Mesothelial cell of epicardium (in vitro differentiated cells): ENCODE results near the gene TMEM98. TPM values are rescaled to one million over a fixed set of nuclear protein-coding genes. Genes with fewer than 3 reads are reported as not detected.
"Not testable (repeated sequence)": the region's sequence is repeated elsewhere in the genome, so short reads cannot be mapped to it uniquely, and the experiment has no call there.

Experiments
- DNase-seq, 2 experiments: peaks; one replicate each; pipeline ENCODE4 v3.0.0; 2021; ENCODE audit warnings: low spot score in 2 of 2; ENCODE audit not compliant: unreplicated experiment in 2 of 2
- H3K27ac Mint-ChIP-seq: 2 replicates; pipeline ENCODE4 v1.8.0; 2021; ENCODE audit warnings: mixed read lengths
- H3K27me3 Mint-ChIP-seq: 2 replicates; pipeline ENCODE4 v1.8.0; 2021; ENCODE audit warnings: low read depth, mixed read lengths
- H3K36me3 Mint-ChIP-seq: 2 replicates; pipeline ENCODE4 v1.8.0; 2021; ENCODE audit warnings: mixed read lengths
- H3K4me1 Mint-ChIP-seq: 2 replicates; pipeline ENCODE4 v1.8.0; 2021; ENCODE audit warnings: mixed read lengths
- H3K4me3 Mint-ChIP-seq: 2 replicates; pipeline ENCODE4 v1.8.0; 2021; ENCODE audit warnings: mild to moderate bottlenecking, moderate library complexity, mixed read lengths
- H3K9me3 Mint-ChIP-seq: 2 replicates; pipeline ENCODE4 v1.8.0; 2021; ENCODE audit warnings: mixed read lengths
- total RNA-seq: library from RNA; stranded (reverse); gene quantifications from 3 replicates; pipeline ENCODE4 v1.2.1, GENCODE V29; 2021
- TF ChIP-seq, protein P1 (sequence below): fragments of 200-600 bp; sonication (generic); IDR thresholded peaks from one replicate; pipeline ENCODE4 v1.5.0; 2021; ENCODE audit warnings: antibody characterized with exemption; ENCODE audit not compliant: unreplicated experiment

Gene TMEM98
- total RNA-seq, 1 donor from 2014 or later, result 205 TPM

DNA sequence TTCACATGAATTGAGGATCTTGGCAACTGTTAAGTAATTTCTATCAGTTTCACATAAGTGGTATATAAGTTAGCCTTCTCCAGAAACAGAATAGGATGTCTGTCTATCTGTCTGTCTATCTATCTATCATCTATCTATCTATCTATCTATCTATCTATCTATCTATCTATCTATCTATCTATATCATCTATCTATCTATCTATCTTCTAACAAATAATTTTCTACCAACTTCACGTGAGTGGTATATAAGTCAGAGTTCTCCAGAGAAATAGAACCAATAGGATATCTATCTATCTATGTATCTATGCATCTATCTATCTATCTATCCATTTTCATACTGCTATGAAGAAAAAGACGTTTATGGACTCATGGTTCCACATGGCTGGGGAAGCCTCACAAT lies 52.3 kb downstream of the TMEM98 start:
- no peak overlapping the region for H3K4me3 Mint-ChIP-seq
- H3K36me3 Mint-ChIP-seq, result no peaks in the 10 kb centered on the region
- DNase-seq, result no peak
- no peak overlapping the region for H3K27ac Mint-ChIP-seq
- H3K9me3 Mint-ChIP-seq, result peaks cover 15% of the 10 kb centered on the region
- peaks cover 9% of the 10 kb centered on the region for H3K27me3 Mint-ChIP-seq
- H3K4me1 Mint-ChIP-seq, result no peaks in the 10 kb centered on the region
- TF ChIP-seq, protein P1, sequence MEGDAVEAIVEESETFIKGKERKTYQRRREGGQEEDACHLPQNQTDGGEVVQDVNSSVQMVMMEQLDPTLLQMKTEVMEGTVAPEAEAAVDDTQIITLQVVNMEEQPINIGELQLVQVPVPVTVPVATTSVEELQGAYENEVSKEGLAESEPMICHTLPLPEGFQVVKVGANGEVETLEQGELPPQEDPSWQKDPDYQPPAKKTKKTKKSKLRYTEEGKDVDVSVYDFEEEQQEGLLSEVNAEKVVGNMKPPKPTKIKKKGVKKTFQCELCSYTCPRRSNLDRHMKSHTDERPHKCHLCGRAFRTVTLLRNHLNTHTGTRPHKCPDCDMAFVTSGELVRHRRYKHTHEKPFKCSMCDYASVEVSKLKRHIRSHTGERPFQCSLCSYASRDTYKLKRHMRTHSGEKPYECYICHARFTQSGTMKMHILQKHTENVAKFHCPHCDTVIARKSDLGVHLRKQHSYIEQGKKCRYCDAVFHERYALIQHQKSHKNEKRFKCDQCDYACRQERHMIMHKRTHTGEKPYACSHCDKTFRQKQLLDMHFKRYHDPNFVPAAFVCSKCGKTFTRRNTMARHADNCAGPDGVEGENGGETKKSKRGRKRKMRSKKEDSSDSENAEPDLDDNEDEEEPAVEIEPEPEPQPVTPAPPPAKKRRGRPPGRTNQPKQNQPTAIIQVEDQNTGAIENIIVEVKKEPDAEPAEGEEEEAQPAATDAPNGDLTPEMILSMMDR, result no peak

DNA sequence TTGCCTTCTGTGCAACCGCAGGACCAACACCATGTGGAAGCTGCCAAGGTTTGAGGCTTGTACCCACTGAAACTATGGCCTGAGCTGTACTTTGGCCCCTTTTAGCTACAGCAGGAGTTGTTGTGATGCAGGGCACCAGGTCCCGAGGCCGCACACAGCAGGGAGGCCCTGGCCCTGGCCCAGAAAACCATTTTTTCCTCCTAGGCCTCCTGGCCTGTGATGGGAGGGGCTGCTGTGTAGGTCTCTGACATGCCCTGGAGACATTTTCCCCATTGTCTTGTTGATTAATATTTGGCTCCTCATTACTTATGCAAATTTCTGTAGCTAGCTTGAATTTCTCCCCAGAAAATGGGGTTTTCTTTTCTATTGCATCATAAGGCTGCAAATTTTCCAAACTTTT lies 53.7 kb downstream of the TMEM98 start:
- H3K4me1 Mint-ChIP-seq, DNase-seq, H3K27me3 Mint-ChIP-seq, H3K36me3 Mint-ChIP-seq, H3K4me3 Mint-ChIP-seq, H3K27ac Mint-ChIP-seq: not testable (repeated sequence)
- H3K9me3 Mint-ChIP-seq, result peaks cover 15% of the 10 kb centered on the region

DNA sequence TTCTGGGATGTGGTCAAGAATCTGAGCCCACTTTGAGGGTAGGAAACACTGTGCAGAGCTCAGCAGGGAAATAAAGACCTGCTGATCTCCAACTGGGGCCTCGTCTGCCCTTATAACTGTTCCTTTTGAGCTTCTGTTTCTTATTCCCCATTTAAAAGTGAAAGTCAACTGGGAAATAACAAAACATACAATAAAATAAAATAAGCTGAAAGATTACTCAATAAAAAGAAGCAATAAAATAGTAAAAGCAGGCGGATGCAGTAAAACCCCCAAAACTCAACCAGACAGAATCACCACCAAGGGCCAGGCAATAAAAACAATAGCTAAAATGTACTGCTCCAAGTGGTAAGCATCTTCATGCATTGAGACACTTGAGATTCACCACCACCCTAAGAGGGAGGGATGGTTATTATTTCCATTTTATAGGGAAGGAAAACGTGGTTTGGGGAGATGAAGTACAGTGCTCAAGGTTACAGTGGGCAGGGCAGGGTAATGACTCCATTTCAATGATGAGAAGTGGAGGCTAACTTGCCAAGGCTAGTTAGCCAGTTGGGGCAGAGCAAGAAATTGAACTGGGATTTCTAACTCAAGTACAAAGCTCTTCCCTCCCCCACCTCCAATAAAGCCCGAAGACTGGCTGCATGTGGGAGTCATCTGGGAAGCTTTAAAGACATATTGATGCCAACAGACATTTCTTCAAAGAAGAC lies 57.2 kb downstream of the TMEM98 start:
- Mint-ChIP-seq H3K36me3 (no peaks in the 10 kb centered on the region), H3K27ac (no peak overlapping the region), H3K4me1 (no peaks in the 10 kb centered on the region), H3K4me3 (no peak overlapping the region), H3K27me3 (peaks cover 10% of the 10 kb centered on the region), H3K9me3 (peaks cover 34% of the 10 kb centered on the region)
- TF ChIP-seq, protein P1, result no peak
- DNase-seq, result no peak

DNA sequence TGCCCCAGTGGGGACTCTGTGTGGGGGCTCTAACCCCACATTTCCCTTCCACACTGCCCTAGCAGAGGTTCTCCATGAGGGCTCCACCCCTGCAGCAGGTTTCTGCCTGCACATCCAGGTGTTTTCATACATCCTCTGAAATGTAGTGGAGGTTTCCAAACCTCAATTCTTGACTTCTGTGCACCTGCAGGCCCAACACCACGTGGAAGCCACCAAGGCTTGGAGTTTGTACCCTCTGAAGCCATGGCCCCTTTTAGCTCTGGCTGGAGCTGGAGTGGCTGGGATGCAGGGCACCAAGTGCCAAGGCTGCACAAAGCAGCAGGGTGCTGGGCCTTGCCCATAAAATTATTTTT lies 59.5 kb downstream of the TMEM98 start:
- H3K9me3 Mint-ChIP-seq, result peaks cover 22% of the 10 kb centered on the region
- H3K27ac Mint-ChIP-seq, DNase-seq, H3K4me1 Mint-ChIP-seq, H3K36me3 Mint-ChIP-seq, H3K4me3 Mint-ChIP-seq: not testable (repeated sequence)
- peaks cover 19% of the 10 kb centered on the region for H3K27me3 Mint-ChIP-seq

DNA sequence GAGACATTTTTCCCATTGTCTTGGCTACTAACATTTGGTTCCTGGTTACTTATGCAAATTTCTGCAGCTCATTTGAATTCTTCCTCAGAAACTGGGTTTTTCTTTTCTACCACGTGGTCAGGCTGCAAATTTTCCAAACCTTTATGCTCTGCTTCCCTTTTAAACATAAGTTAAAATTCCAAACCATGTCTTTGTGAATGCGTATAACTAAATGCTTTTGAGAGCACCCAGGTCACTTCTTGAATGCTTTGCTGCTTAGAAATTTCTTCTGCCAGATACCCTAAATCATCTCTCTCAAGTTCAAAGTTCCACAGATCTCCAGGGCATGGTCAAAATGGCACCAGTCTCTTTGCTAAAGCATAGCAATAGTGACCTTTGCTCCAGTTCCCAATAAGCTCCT lies 59.9 kb downstream of the TMEM98 start:
- H3K27me3 Mint-ChIP-seq, result peaks cover 19% of the 10 kb centered on the region
- not testable (repeated sequence) for H3K27ac Mint-ChIP-seq, H3K36me3 Mint-ChIP-seq, DNase-seq, H3K4me1 Mint-ChIP-seq, H3K4me3 Mint-ChIP-seq
- H3K9me3 Mint-ChIP-seq, result peaks cover 18% of the 10 kb centered on the region

DNA sequence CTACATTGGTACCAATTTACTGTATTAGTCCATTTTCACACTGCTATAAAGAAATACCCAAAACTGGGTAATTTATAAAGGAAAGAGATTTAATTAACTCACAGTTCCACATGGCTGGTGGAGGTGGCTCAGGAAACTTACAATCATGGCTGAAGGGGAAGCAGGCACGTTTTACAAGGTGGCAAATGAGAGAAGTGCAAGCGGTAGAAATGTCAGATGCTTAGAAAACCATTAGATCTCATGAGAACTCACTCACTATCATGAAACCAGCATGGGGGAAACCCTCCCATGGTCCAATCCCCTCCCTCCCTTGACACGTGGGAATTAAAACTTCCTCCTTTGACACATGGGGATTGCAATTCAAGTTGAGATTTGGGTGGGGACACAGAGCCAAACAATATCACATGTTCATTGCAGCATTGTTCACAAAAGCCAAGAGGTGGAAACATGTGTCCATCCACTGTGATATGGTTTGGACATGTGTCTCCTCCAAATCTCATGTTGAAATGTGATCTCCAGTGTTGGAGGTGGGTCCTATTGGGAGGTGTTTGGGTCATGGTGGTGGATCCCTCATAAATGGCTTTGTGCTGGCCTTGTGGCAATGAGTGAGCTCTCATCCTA lies 60.6 kb downstream of the TMEM98 start:
- peaks cover 18% of the 10 kb centered on the region for H3K9me3 Mint-ChIP-seq
- no peaks in the 10 kb centered on the region for H3K36me3 Mint-ChIP-seq
- TF ChIP-seq, protein P1, result no peak
- peaks cover 19% of the 10 kb centered on the region for H3K27me3 Mint-ChIP-seq
- H3K4me3 Mint-ChIP-seq, result no peak overlapping the region
- no peaks in the 10 kb centered on the region for H3K4me1 Mint-ChIP-seq
- H3K27ac Mint-ChIP-seq, result no peak overlapping the region
- no peak for DNase-seq

DNA sequence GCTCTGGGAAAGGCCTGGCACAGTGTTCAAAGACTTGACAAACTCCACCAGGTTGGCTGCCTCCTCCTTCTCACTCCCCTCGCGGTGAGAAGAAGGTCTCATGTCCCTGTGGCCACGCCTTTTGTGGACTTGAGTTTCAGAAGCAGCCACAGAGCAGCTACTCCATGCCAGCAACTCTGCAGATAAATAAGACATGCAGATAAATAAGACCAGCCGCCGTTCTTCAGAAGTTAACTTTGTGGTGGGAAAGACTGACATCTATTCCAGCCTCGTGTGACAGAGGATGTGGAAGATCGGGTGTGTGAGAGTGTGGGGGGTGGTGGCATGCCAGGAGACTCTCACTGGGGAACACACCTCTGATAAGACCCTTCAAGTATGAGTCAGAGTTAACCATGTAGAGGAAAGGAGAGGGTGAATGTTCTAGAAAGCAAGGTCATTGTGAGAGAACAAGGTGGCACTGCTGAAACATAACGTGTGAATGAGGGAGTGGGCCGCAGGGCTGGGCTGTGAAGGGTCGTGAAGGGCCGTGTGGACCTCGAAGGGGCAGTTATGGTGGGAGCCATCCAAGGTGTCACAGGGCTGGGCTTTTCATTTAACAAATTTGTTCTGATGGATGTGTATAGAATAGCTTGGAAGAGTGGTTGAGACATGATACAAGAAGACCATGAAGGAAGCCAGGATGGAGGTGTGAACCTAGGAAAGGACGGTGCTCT lies 64.5 kb downstream of the TMEM98 start:
- Mint-ChIP-seq H3K27me3 (peaks cover 12% of the 10 kb centered on the region), H3K36me3 (no peaks in the 10 kb centered on the region), H3K27ac (no peak overlapping the region), H3K4me3 (no peak overlapping the region), H3K9me3 (peaks cover 18% of the 10 kb centered on the region), H3K4me1 (no peaks in the 10 kb centered on the region)
- TF ChIP-seq, protein P1, result no peak
- no peak for DNase-seq
